Panc1 (cell line): ENCODE data around the gene KRT84. TPM values are rescaled to one million over a fixed set of nuclear protein-coding genes. Genes with fewer than 3 reads are reported as not detected.

Source experiments
- ATAC-seq: fragments of 200-7000 bp; cut with Tn5 transposase; 2 replicates; pipeline ENCODE4 v1.9.1; 2020; ENCODE audit warnings: mild to moderate bottlenecking, moderate library complexity
- BruUV-seq: library from RNA; stranded (reverse); fragments of 400-500 nt; replicated peaks from 2 replicates; lab custom pipeline; 2021; lab: Mats Ljungman, UMichigan
- CTCF ChIA-PET: fragments of 300-600 bp; sonication (Branson Sonifier 250); formaldehyde crosslinking; loops from one replicate; lab custom pipeline; 2022; ENCODE audit warnings: antibody characterized with exemption; lab: Charles Lee
- POLR2A ChIA-PET: fragments of 300-600 bp; sonication (Branson Sonifier 250); formaldehyde crosslinking; loops from one replicate; lab custom pipeline; 2022; ENCODE audit warnings: antibody characterized with exemption; lab: Charles Lee
- DNase-seq: peaks from one replicate; pipeline ENCODE4 v3.0.0-alpha.2; 2010; ENCODE audit warnings: low read depth, low spot score
- H3K27ac ChIP-seq: 2 replicates; pipeline ENCODE4 v1.5.1; 2011; ENCODE audit warnings: mild to moderate bottlenecking, low read length, inconsistent platforms
- H3K27me3 ChIP-seq: fragments of 200-500 bp; sonication (Bioruptor generic); 2 replicates; pipeline ENCODE4 v1.6.0; 2014; ENCODE audit warnings: low read length, inconsistent platforms; ENCODE audit not compliant: control insufficient read depth, insufficient read depth
- H3K36me3 ChIP-seq: fragments of 200-500 bp; sonication (Bioruptor generic); 2 replicates; pipeline ENCODE4 v1.5.1; 2014; ENCODE audit warnings: inconsistent platforms, mild to moderate bottlenecking, low read length, moderate library complexity; ENCODE audit not compliant: control insufficient read depth, insufficient read depth
- H3K4me1 ChIP-seq: 2 replicates; pipeline ENCODE4 v1.5.1; 2011; ENCODE audit warnings: inconsistent platforms, mild to moderate bottlenecking, low read length, moderate library complexity; ENCODE audit not compliant: control insufficient read depth, insufficient read depth
- H3K4me3 ChIP-seq, 2 experiments: 2 replicates each; pipeline ENCODE4 v1.5.1; 2011 to 2012; ENCODE audit warnings: low read depth in 2 of 2, low read length in 2 of 2, mild to moderate bottlenecking in 2 of 2, inconsistent platforms in 1 of 2, moderate library complexity in 1 of 2
- H3K9me3 ChIP-seq: fragments of 200-500 bp; sonication (Bioruptor generic); 2 replicates; pipeline ENCODE4 v1.5.1; 2014; ENCODE audit warnings: low read depth, mild to moderate bottlenecking, inconsistent platforms, low read length, moderate library complexity; ENCODE audit not compliant: control insufficient read depth, insufficient read depth
- CTCF ChIP-seq: fragments of 450-650 bp; IDR thresholded peaks from 2 replicates; pipeline ENCODE4 v1.5.1; 2017; ENCODE audit warnings: mild to moderate bottlenecking
- POLR2AphosphoS5 ChIP-seq: IDR thresholded peaks from 2 replicates; pipeline ENCODE4 v1.6.1; 2012; ENCODE audit warnings: mild to moderate bottlenecking, low read depth, low read length, moderate library complexity
- SIN3A ChIP-seq: IDR thresholded peaks from 2 replicates; pipeline ENCODE4 v1.6.1; 2012; ENCODE audit warnings: low read depth, mild to moderate bottlenecking, low read length, moderate library complexity, borderline replicate concordance; ENCODE audit not compliant: insufficient read depth
- TCF7L2 ChIP-seq: IDR thresholded peaks from 2 replicates; pipeline ENCODE4 v1.6.1; 2011; ENCODE audit warnings: mild to moderate bottlenecking, low read depth, low read length, inconsistent platforms
- in situ Hi-C: cut with HindIII; loops from 2 replicates; pipeline ENCODE4 v1.10.0; 2016; ENCODE audit warnings: low sequenced_read_pairs, low pct_unique_long_range_greater_than_20kb
- intact Hi-C: fragments of 100-400 bp; cut with micrococcal nuclease; formaldehyde crosslinking; loops from one replicate; pipeline ENCODE4 v1.10.0; 2022; ENCODE audit not compliant: unreplicated experiment
- total RNA-seq: library from RNA; stranded (reverse); gene quantifications from one replicate; pipeline ENCODE4 v1.2.1, GENCODE V29; 2021; ENCODE audit not compliant: unreplicated experiment
- TF ChIP-seq, protein P1 (sequence below), 2 experiments: IDR thresholded peaks; 2 replicates each; pipeline ENCODE4 v1.6.1; 2011 to 2012; ENCODE audit warnings: low read depth in 2 of 2, control low read depth in 1 of 2, low read length in 1 of 2, mild to moderate bottlenecking in 1 of 2, moderate library complexity in 1 of 2; ENCODE audit not compliant: insufficient read depth in 1 of 2

KRT84 gene
- total RNA-seq, 1 experiment from 2014 or later: not detected

DNA sequence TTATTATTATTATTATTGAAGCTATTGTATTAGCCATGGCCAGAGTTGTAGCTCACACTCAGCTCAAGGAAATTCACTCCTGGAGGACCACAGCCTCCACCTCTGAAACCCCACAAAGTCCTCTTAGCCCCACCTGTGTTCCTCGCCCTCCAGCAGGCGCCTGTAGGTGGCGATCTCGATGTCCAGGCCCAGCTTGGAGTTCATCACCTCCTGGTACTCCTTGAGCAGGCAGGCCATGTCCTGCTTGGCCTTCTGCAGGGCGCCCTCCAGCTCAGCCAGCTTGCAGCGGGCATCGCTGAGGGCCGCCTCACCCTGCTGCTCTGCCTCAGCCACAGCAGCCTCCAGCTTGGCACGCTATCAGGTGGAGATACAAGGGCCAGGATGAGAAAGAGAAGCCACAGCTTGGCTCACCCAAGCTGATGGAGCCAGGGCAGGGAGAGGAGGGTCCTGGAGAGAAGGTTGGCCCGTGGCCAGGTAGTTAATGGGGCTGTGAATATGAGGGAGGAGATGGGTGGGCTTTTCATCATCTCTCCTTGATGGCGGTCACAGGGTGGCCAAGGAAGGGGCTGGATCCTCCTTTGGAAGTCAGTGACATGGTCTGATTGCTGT lies 23.2 kb downstream of the KRT84 start:
- Histone ChIP-seq H3K4me3 (no peak overlapping the region), H3K36me3 (no peaks in the 10 kb centered on the region), H3K9me3 (no peaks in the 10 kb centered on the region), H3K27ac (no peak overlapping the region), H3K27me3 (no peaks in the 10 kb centered on the region), H3K4me1 (no peaks in the 10 kb centered on the region)
- in situ Hi-C loops (no loop called here), intact Hi-C loops (no loop called here)
- DNase-seq (no peak), ATAC-seq (no peak)
- TF ChIP-seq CTCF (peak; percentile 68; the same call in 1 of the 2 replicates), SIN3A (no peak)
- ChIA-PET POLR2A (no interaction called here), CTCF (no interaction called here)
- no TSS peak for BruUV-seq

DNA sequence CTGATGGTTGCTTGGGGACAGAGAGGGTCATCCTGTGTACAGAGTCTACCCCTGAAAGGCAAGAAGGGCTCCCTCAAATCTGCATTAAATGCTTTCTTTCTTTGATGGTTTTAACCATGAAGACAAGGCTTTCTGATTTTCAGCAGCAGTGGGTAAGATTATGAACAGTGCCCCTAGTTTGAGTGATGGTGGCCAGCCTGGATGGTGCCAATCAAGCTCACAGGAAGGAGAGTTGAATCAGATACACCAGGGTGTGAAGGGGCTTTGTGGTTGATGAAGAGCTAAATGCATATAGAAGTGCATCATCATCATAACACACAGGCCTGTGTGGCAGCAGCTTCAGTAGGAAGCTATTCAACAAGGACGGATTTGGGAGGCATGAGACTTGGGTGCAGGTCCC lies 23.9 kb downstream of the KRT84 start:
- Histone ChIP-seq H3K27ac (no peak overlapping the region), H3K9me3 (no peaks in the 10 kb centered on the region), H3K4me3 (no peak overlapping the region), H3K4me1 (no peaks in the 10 kb centered on the region), H3K27me3 (no peaks in the 10 kb centered on the region), H3K36me3 (no peaks in the 10 kb centered on the region)
- CTCF ChIA-PET: no interaction called here
- DNase-seq (no peak), ATAC-seq (no peak)
- no TSS peak for BruUV-seq
- intact Hi-C loops: no loop called here
- in situ Hi-C loops: no loop called here
- POLR2A ChIA-PET: no interaction called here
- TF ChIP-seq POLR2AphosphoS5 (no peak), CTCF (no peak), TCF7L2 (no peak), SIN3A (no peak)
- TF ChIP-seq, protein P1, sequence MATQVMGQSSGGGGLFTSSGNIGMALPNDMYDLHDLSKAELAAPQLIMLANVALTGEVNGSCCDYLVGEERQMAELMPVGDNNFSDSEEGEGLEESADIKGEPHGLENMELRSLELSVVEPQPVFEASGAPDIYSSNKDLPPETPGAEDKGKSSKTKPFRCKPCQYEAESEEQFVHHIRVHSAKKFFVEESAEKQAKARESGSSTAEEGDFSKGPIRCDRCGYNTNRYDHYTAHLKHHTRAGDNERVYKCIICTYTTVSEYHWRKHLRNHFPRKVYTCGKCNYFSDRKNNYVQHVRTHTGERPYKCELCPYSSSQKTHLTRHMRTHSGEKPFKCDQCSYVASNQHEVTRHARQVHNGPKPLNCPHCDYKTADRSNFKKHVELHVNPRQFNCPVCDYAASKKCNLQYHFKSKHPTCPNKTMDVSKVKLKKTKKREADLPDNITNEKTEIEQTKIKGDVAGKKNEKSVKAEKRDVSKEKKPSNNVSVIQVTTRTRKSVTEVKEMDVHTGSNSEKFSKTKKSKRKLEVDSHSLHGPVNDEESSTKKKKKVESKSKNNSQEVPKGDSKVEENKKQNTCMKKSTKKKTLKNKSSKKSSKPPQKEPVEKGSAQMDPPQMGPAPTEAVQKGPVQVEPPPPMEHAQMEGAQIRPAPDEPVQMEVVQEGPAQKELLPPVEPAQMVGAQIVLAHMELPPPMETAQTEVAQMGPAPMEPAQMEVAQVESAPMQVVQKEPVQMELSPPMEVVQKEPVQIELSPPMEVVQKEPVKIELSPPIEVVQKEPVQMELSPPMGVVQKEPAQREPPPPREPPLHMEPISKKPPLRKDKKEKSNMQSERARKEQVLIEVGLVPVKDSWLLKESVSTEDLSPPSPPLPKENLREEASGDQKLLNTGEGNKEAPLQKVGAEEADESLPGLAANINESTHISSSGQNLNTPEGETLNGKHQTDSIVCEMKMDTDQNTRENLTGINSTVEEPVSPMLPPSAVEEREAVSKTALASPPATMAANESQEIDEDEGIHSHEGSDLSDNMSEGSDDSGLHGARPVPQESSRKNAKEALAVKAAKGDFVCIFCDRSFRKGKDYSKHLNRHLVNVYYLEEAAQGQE (IDR thresholded peaks at IDR 0.05; ENCODE audit: insufficient read depth in 1 of 2, low read depth in 2 of 2, low read length in 1 of 2): no peak
